Omental fat pad (tissue), 4 donors: ENCODE data around the gene NKAIN2. TPM values are rescaled to one million over a fixed set of nuclear protein-coding genes. Genes with fewer than 3 reads are reported as not detected.

ENCODE experiments used
- ATAC-seq: fragments of 150-250 bp; one replicate; pipeline ENCODE4 v1.9.1; 2016; ENCODE audit warnings: mild to moderate bottlenecking, moderate library complexity; ENCODE audit not compliant: low FRiP score
- DNase-seq: peaks from one replicate; pipeline ENCODE4 v3.0.0-alpha.2; 2019; ENCODE audit warnings: low spot score
- total RNA-seq, 4 donors: library from RNA; depleted of rRNA; stranded (reverse); fragments of >200 nt; gene quantifications; one replicate each; pipeline ENCODE4 v1.1.0, GENCODE V29; 2016
- TF ChIP-seq, protein P1 (sequence below), 3 donors: fragments of 450-650 bp; IDR thresholded peaks; one replicate each; pipeline ENCODE4 v1.5.1; 2016 to 2017; ENCODE audit warnings: antibody characterized with exemption in 3 of 3, mild to moderate bottlenecking in 3 of 3, moderate library complexity in 2 of 3

Gene NKAIN2
- total RNA-seq, 4 donors from 2014 or later = not detected

GRCh38 chr6:124420116-124420840 lies 616.6 kb downstream of the NKAIN2 start:
- no peak for ATAC-seq
- DNase-seq = no peak
- TF ChIP-seq, protein P1, sequence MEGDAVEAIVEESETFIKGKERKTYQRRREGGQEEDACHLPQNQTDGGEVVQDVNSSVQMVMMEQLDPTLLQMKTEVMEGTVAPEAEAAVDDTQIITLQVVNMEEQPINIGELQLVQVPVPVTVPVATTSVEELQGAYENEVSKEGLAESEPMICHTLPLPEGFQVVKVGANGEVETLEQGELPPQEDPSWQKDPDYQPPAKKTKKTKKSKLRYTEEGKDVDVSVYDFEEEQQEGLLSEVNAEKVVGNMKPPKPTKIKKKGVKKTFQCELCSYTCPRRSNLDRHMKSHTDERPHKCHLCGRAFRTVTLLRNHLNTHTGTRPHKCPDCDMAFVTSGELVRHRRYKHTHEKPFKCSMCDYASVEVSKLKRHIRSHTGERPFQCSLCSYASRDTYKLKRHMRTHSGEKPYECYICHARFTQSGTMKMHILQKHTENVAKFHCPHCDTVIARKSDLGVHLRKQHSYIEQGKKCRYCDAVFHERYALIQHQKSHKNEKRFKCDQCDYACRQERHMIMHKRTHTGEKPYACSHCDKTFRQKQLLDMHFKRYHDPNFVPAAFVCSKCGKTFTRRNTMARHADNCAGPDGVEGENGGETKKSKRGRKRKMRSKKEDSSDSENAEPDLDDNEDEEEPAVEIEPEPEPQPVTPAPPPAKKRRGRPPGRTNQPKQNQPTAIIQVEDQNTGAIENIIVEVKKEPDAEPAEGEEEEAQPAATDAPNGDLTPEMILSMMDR (IDR thresholded peaks at IDR 0.05) = no peak

DNA sequence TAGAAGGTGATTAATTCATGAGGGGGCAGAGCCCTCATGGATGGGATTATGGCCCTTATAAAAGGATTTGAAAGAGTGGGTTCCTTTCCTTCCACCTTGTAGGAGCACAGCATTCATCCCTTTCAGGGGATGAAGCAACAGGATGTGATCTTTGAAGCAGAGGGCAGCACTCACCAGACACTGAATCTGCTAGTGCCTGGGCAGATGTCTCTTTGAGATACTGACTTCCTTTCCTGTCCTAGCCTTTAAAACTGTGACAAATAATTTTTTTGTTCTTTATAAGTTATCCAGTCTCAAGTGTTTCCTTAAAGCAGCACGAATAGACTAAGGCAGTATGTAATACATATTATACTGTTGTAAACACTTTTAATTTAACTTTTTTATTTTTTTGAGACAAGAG lies 620.0 kb downstream of the NKAIN2 start:
- TF ChIP-seq, protein P1 (IDR thresholded peaks at IDR 0.05) = no peak
- DNase-seq (no peak), ATAC-seq (no peak)

- DNase-seq (no peak), ATAC-seq (no peak)
- TF ChIP-seq, protein P1 (IDR thresholded peaks at IDR 0.05) = no peak
Observed at GRCh38 chr6:124430740-124431318, 627.2 kb downstream of the NKAIN2 start.

- ATAC-seq (no peak), DNase-seq (no peak)
- TF ChIP-seq, protein P1 (IDR thresholded peaks at IDR 0.05) = no peak
Observed at GRCh38 chr6:124432620-124433019, 629.0 kb downstream of the NKAIN2 start.

DNA sequence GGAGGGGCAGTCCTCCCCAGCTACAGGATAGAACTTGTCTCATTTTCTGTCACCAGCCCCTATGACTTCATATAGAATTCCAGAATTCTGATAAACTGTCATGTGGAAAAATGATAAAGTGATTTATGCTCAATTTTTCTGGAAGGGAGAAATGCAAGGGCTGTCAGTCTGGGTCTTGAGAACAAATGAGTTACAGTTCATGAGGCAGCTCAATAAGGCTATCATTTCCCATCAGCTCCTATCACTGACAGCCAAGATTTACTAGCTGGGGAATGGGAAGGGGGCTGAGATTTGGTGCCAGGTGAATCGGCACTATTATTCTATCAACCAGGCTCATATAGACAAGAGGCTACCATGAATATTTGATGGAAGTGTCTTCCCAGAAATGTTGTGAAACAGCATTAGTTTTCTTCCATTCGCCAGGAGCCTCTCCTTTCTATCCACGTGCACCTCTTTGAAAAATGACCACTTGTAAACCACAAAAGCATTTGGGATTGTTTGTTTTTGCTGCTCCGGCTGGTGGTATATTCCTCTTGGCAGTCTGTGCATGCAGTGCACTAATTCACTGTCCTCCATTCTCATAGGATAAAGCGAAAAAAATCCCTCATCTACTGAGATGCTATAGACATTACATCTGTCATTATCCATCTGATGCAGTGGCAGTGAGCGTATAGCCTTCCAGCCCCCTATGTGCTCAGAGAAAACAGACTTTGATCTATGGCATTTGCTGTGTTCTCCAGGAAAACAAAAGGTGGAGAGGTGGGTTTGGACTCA lies 629.9 kb downstream of the NKAIN2 start:
- no peak for DNase-seq
- TF ChIP-seq, protein P1 (IDR thresholded peaks at IDR 0.05) = no peak
- no peak for ATAC-seq

GRCh38 chr6:124434421-124434820 lies 630.8 kb downstream of the NKAIN2 start:
- DNase-seq = no peak
- TF ChIP-seq, protein P1 (IDR thresholded peaks at IDR 0.05) = no peak
- no peak for ATAC-seq
